Kidney (tissue), 14 donors: Measurements from ENCODE around the gene ARIH2. TPM values are rescaled to one million over a fixed set of nuclear protein-coding genes. Genes with fewer than 3 reads are reported as not detected.

ENCODE experiments used
- DNase-seq, 5 donors: peaks; one replicate each; pipeline ENCODE4 v3.0.0-alpha.2; 2013 to 2020
- FAIRE-seq: peaks from 2 replicates; lab custom pipeline; 2012; peaks lifted over from hg19 to GRCh38; lab: Jason Lieb, UNC
- H3K27ac ChIP-seq, 2 donors: one replicate each; pipeline ENCODE4 v1.7.0; 2013; ENCODE audit warnings: low read depth in 2 of 2, low read length in 2 of 2, inconsistent platforms in 1 of 2
- H3K27me3 ChIP-seq: one replicate; pipeline ENCODE4 v1.7.1; 2013; ENCODE audit warnings: low read length, inconsistent platforms; ENCODE audit not compliant: control insufficient read depth, insufficient read depth
- H3K36me3 ChIP-seq, 3 donors: one replicate each; pipeline versions ENCODE4 v1.7.0 to v1.7.1; 2013; ENCODE audit warnings: low read length in 3 of 3, control low read depth in 1 of 3, inconsistent platforms in 1 of 3; ENCODE audit not compliant: insufficient read depth in 3 of 3, control insufficient read depth in 2 of 3
- H3K4me1 ChIP-seq, 3 donors: one replicate each; pipeline versions ENCODE4 v1.7.0 to v1.7.1; 2013; ENCODE audit warnings: low read length in 3 of 3, inconsistent platforms in 1 of 3, low read depth in 1 of 3; ENCODE audit not compliant: control insufficient read depth in 2 of 3, insufficient read depth in 2 of 3
- H3K4me3 ChIP-seq, 3 donors: one replicate each; pipeline versions ENCODE4 v1.7.0 to v1.8.1; 2013; ENCODE audit warnings: low read length in 3 of 3, control low read depth in 1 of 3, inconsistent platforms in 1 of 3
- H3K9ac ChIP-seq, 3 donors: one replicate each; pipeline versions ENCODE4 v1.7.0 to v1.7.1; 2013; ENCODE audit warnings: low read length in 3 of 3, control low read depth in 1 of 3, inconsistent platforms in 1 of 3
- H3K9me3 ChIP-seq, 3 donors: one replicate each; pipeline versions ENCODE4 v1.7.0 to v1.7.1; 2013; ENCODE audit warnings: low read length in 3 of 3, control low read depth in 1 of 3, inconsistent platforms in 1 of 3; ENCODE audit not compliant: control insufficient read depth in 2 of 3, insufficient read depth in 1 of 3
- intact Hi-C: fragments of 100-400 bp; cut with DNase I; formaldehyde crosslinking; loops from one replicate; pipeline ENCODE4 v1.11.1; 2022
- polyA plus RNA-seq: library from polyadenylated mRNA; stranded (reverse); fragments of 350-450 nt; fragmentation: Illumina TruSeq; extraction: RNeasy Lipid Tissue Mini Kit (QIAGEN cat#74804); gene quantifications from one replicate; pipeline ENCODE4 v1.2.3, GENCODE V29; 2014; ENCODE audit warnings: low read depth, low replicate concordance; ENCODE audit not compliant: insufficient read depth
- total RNA-seq: library from RNA; stranded (reverse); fragmentation: NEBNext Ultra II Directional; extraction: Animal tissue kit (Norgen Biotek cat#: 25700); gene quantifications from one replicate; pipeline ENCODE4 v1.2.1, GENCODE V29; 2021
- TF ChIP-seq, protein P1 (sequence below): IDR thresholded peaks from 3 replicates; pipeline ENCODE4 v1.5.1; 2012; ENCODE audit warnings: mild to moderate bottlenecking, moderate library complexity, borderline replicate concordance; ENCODE audit not compliant: insufficient read depth; ENCODE audit errors: extremely low read depth
- donor health status: control.
- donor health status: control.
- donor health status: control.
- donor health status: control.
- donor health status: control.
- donor health status: DM: yes; HTN: yes; CAD: no.
- donor health status: Normal renal cell carcinoma (clear cell type).

Gene ARIH2
- total and polyA plus RNA-seq, 2 donors from 2014 or later = 30.4 to 75.7 TPM

DNA sequence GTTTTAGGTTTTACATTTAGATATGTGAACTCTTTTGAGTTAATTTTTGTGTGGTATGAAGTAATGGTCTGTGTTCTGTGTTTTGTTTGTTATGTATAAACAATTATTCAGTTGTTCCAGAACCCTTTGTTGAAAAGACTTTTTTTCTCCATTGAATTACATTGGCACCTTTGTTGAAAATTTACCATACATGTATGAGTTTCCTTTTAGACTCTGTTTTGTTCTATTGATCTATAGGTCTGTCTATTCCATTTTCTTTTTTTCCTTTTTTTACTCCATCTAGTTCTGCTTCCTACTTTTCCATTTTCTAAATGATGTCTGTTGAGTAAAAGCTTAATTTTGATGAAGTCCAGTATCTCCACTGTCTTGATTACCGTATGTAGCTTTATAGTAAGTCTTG, 31.4 kb downstream of the ARIH2 start:
- Histone ChIP-seq H3K9me3 (no peaks in the 10 kb centered on the region), H3K9ac (no peak overlapping the region), H3K36me3 (no peaks in the 10 kb centered on the region), H3K4me1 (no peaks in the 10 kb centered on the region), H3K27ac (no peak overlapping the region), H3K4me3 (no peak overlapping the region), H3K27me3 (no peaks in the 10 kb centered on the region)
- DNase-seq (no peak), FAIRE-seq (no peak)
- intact Hi-C loops = no loop called here
- TF ChIP-seq, protein P1, sequence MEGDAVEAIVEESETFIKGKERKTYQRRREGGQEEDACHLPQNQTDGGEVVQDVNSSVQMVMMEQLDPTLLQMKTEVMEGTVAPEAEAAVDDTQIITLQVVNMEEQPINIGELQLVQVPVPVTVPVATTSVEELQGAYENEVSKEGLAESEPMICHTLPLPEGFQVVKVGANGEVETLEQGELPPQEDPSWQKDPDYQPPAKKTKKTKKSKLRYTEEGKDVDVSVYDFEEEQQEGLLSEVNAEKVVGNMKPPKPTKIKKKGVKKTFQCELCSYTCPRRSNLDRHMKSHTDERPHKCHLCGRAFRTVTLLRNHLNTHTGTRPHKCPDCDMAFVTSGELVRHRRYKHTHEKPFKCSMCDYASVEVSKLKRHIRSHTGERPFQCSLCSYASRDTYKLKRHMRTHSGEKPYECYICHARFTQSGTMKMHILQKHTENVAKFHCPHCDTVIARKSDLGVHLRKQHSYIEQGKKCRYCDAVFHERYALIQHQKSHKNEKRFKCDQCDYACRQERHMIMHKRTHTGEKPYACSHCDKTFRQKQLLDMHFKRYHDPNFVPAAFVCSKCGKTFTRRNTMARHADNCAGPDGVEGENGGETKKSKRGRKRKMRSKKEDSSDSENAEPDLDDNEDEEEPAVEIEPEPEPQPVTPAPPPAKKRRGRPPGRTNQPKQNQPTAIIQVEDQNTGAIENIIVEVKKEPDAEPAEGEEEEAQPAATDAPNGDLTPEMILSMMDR = no peak

GRCh38 chr3:48951764-48952163, 33.1 kb downstream of the ARIH2 start:
- Histone ChIP-seq H3K27ac (no peak overlapping the region), H3K36me3 (no peaks in the 10 kb centered on the region), H3K9me3 (no peaks in the 10 kb centered on the region), H3K27me3 (no peaks in the 10 kb centered on the region), H3K4me3 (no peak overlapping the region), H3K9ac (no peak overlapping the region), H3K4me1 (no peaks in the 10 kb centered on the region)
- TF ChIP-seq, protein P1 = no peak
- no peak for DNase-seq
- no peak for FAIRE-seq
- intact Hi-C loops = no loop called here

DNA sequence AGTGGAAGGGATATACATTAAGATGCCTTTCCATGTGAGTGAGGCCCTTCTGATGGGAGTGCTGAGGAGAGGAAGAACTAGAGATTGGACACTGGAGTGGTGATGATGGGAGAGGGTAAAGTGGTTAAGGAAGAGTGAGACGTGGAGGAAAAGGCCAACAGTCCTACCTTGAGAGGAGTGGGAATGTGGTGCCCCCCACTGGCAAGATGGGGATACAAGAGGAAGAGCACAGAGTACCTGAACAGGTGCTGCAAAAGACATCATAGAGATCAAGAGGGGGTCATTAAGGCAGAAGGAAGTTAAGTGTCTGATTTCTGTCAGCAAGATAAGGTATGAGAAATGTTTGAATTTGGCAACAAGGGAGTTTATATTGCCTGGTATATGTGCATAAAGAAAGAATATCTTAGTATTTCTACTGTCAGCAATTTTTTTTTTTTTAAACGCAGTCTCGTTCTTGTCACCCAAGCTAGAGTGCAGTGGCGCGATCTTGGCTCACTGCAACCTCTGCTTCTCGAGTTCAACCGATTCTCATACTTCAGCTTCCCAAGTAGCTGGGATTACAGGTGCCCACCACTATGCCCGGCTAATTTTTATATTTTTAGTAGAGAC, 34.0 kb downstream of the ARIH2 start:
- no peak for FAIRE-seq

More for the DNA sequence above, 34.0 kb downstream of the ARIH2 start:
- Histone ChIP-seq H3K9ac (no peak overlapping the region), H3K27ac (no peak overlapping the region), H3K9me3 (no peaks in the 10 kb centered on the region), H3K27me3 (no peaks in the 10 kb centered on the region), H3K36me3 (no peaks in the 10 kb centered on the region), H3K4me1 (no peaks in the 10 kb centered on the region), H3K4me3 (no peak overlapping the region)
- TF ChIP-seq, protein P1 = peak; percentile 54
- DNase-seq = peak in 3 of 5 donors; percentile 41 to 66 (median 46)
- intact Hi-C loops = no loop called here
